Peyer's patch (tissue), 4 donors: ENCODE results near the gene SLC6A11.

ENCODE experiments used
- CTCF ChIP-seq, 6 experiments: fragments of 450-650 bp in 4 of 6; fragments of 200-600 bp in 2 of 6; sonication (generic) in 1 of 6; IDR thresholded peaks; one replicate each; pipeline ENCODE4 v1.5.1; 2017 to 2019; ENCODE audit warnings: antibody characterized with exemption in 6 of 6, mild to moderate bottlenecking in 3 of 6, moderate library complexity in 1 of 6
- POLR2A ChIP-seq, 2 donors: fragments of 450-650 bp; IDR thresholded peaks; one replicate each; pipeline ENCODE4 v1.5.1; 2017; ENCODE audit warnings: antibody characterized with exemption in 2 of 2, mild to moderate bottlenecking in 2 of 2, moderate library complexity in 2 of 2

- no peak for TF ChIP-seq CTCF (IDR thresholded peaks at IDR 0.05)
- no peak for TF ChIP-seq POLR2A (IDR thresholded peaks at IDR 0.05)
Measured at GRCh38 chr3:10875914-10876313, 59.9 kb downstream of the SLC6A11 start.
